22Rv1 (cell line): ENCODE results near the gene PLEKHG4B.
A peak's percentile ranks its signal among the peaks of the same experiment; 100 is the strongest.

ENCODE experiments used
- H3K27ac ChIP-seq: fragments of 450-650 bp; 2 replicates; pipeline ENCODE4 v1.5.1; 2017
- ZFX ChIP-seq: fragments of 450-650 bp; IDR thresholded peaks from 2 replicates; pipeline ENCODE4 v1.6.1; 2017; ENCODE audit warnings: antibody characterized with exemption, borderline replicate concordance
- TF ChIP-seq, protein P1 (sequence below): fragments of 450-650 bp; IDR thresholded peaks from 2 replicates; pipeline ENCODE4 v1.5.1; 2017; ENCODE audit warnings: mild to moderate bottlenecking

PLEKHG4B gene

DNA sequence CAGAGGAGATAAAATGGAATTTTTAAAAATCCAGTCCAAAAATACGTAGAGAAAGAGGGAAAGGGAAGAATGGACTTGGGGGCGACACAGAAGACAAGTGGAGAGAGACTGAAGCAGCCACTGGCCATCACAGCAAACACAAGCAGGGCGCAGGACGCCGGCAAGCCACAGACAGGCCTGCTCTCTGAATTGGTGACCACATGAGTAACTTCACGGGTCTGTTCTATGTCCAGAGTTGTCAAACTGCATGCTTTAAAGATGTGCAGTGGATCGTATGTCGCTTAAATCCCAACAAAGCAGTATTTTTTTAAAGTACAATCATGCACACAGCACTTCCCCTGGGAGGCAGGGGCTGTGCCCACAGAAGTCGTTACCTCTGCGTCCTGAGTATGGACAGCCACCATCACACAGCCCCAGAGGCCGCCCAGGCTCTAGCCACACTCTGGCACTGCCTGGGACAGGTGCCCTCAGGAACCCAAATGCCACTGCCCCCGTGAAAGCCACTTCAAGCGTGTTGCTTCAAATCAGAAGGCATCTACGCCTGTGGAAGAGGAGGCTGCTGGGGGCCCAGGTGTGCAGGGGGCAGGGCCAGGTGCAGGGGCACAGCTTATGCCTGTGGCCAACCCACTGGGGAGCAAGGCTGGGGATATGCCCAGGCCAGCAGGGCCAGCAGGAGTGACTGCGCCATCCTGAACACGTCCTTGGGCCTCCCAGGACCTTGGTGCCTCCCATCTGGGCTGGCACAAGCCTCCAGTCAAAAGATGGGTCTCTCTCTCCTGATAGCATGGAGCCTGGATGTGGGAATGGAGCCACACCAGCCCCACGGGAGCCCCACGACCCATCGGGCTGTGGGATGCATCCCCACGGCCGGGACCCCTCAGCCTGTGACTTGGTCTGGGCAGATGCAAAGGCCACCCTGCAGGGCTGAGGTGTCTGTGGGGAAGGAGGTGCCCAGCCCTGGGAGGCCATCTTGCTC lies 93.4 kb downstream of the PLEKHG4B start:
- no peak for TF ChIP-seq ZFX
- TF ChIP-seq, protein P1, sequence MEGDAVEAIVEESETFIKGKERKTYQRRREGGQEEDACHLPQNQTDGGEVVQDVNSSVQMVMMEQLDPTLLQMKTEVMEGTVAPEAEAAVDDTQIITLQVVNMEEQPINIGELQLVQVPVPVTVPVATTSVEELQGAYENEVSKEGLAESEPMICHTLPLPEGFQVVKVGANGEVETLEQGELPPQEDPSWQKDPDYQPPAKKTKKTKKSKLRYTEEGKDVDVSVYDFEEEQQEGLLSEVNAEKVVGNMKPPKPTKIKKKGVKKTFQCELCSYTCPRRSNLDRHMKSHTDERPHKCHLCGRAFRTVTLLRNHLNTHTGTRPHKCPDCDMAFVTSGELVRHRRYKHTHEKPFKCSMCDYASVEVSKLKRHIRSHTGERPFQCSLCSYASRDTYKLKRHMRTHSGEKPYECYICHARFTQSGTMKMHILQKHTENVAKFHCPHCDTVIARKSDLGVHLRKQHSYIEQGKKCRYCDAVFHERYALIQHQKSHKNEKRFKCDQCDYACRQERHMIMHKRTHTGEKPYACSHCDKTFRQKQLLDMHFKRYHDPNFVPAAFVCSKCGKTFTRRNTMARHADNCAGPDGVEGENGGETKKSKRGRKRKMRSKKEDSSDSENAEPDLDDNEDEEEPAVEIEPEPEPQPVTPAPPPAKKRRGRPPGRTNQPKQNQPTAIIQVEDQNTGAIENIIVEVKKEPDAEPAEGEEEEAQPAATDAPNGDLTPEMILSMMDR = no peak
- no peak overlapping the region for H3K27ac ChIP-seq

DNA sequence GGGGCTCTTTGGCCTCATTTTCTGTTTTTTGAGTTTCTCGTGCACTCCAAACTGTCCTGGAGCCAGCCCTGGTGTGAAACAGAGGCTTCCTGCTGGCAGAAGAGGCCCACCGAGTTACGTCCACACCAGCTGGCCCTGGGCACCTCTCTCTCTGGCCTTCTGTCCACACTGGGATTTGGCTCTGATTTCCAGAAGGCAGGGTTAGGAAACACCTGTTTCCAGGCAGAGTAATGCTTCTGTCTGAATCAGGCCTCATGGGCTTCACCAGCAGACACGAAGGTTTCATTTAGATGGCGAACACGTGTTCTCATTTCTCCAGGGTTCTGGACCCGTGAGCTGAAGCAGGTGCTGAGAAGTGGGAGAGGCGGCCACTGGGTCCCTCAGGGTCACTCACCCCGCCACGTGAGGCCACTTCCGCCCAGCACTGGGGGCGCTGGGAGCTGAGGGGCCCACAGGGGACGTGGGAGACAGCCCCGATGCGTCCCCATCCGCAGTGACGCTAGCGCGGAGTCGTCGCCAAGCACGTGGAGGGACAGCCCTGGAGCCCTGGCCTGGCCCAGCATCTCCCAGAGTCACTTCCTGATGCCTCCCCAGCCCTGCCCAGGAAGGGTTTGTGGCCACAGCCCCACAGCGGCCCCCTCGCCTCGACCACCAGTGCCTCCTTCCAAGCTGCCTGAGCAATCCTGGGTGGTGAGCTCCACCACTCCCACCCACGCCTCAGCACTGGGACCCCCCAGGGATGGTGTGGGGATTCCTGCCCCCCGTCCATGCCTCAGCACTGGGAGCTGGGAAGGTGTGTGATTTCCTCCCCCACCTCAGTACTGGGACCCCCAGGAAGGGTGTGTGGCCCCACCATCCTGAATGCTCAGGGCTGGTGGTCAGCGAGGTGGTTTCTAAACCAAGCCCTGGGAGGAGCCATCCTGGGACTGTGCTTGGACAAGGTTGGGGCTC lies 94.4 kb downstream of the PLEKHG4B start:
- H3K27ac ChIP-seq = no peak overlapping the region
- TF ChIP-seq, protein P1 = no peak
- TF ChIP-seq ZFX = no peak

DNA sequence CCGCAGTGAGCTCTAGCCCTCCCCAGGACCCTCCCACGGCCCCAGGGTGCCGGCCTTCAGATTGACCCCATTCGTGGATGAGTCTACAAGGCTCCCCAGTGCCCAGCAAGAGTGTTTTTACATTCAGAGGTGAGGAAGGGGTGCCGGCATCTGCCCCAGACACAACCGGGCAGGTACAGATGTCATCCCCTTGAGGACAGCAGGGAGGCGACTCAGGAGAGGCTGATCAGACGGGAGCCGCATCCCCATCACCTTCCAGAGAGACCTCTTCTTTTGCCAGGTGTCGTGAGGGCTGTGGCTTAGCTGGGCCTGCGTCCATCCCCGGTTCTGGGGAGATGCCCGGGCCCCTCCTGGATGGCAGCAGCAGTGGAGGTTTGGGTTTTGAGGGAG lies 95.1 kb downstream of the PLEKHG4B start:
- no peak overlapping the region for H3K27ac ChIP-seq
- TF ChIP-seq, protein P1 = no peak
- no peak for TF ChIP-seq ZFX

DNA sequence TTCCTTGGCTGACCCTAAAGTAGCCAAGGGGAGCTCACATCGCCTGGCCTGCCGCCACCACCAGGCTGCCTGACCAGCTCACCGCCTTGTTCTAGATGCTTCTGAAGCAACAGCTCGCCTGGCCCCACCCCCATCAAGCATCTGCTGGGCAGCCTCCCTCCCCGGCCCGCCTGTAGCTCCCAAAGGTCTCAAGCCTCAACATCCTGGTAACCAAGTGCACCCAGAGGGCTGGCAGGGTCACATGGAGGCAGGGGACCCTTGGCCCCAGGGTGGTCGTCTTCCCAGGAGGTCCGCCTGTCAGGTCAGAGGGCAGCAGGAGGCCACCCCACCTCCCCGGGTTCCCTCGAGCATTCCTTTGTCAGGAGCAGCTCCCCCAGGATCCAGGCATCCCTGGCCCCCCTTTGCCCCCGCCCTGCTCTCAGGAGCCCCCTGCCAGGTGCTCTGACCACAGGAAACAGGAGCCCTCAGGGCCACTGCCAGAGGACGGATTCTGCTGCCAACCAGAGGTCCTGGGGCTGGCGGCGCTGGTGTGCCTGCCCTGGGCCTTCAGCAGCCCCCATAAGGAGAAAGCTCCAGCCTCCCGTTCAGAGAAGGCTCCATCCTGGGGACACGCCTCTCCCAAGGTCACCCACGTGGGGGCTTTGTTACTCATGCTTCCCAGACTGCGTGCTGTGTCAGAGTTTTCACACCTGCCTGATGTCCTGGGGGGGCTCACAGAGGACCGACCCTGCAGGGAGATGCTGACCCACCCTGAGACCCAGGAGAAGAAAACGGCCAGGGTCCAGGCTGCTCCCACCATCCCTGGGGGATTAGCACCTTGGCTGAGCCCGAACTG lies 95.9 kb downstream of the PLEKHG4B start:
- no peak for TF ChIP-seq ZFX
- TF ChIP-seq, protein P1 = no peak
- H3K27ac ChIP-seq = no peak overlapping the region

DNA sequence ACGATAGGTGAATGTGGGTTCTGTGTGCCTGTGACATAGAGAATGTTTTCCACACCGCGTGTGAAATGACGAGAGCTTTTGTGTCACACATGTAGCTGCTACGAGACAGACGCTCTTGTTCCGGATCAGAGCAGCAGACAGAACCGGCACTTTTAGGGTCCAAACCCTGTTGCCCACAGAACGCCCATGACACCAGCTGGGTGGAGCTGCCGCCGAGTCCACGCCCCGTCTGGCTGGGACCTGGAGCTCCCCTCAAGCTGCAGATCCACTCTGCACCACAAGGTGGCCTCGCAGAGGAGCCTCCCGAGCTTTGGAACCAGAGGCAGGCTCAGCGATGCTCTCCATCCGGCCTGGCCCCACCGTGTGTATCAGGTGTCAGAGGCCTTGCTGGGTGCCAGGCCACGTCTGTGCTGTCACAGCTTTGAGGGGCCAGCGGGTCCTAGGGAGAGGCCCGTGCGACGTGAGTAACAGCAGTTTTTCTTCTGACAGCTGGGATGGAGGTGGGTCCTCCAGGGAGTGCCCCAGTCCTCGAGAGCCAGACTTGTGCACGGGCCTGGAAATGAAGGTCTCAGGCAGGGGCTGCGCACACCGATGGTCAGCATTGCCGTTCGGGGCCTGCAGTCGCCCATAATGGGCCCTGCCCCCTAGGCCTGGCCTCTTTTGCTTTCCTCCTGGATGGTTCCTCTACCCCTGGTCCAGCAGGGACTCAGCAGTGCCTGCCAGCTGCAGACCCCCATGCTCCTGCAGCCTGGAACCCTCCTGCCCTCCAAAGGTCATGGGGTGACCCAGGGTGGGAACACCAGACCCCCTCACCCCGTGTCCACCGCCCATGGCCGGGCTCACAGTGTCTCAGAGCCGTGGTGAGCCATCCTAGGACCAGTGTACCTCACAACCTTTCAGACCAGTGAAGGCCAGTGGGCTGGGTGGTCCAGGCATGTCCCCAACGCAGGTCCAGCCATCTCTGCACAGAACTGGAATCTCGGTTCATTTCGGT lies 96.8 kb downstream of the PLEKHG4B start:
- no peak overlapping the region for H3K27ac ChIP-seq
- TF ChIP-seq, protein P1 = peak; percentile 92
- no peak for TF ChIP-seq ZFX

DNA sequence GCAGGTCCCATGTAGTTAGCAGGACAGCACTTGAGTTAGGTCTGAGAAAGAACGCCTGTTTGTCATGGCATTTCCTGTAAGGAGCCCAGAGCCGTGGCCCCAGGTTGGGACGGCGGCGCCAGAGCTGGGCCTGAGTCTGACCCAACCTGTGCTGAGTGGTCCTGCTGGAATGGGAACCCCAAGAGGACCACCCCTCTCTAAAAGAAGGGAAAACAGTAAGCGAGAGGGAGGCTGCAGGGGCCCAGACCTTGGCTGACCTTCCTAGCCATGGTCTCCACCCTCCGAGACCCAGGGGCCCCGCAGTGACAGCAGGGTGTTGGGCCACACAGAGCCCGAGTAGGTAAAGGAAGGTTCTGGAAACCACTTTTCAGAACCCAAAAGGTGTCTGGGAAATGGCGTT lies 97.5 kb downstream of the PLEKHG4B start:
- H3K27ac ChIP-seq = no peak overlapping the region

More for the DNA sequence above, 97.5 kb downstream of the PLEKHG4B start:
- TF ChIP-seq, protein P1 = no peak
- no peak for TF ChIP-seq ZFX
